Adrenal gland (tissue), 12 donors: ENCODE measurements around the gene DLK2. TPM values are rescaled to one million over a fixed set of nuclear protein-coding genes. Genes with fewer than 3 reads are reported as not detected.
"Not testable (repeated sequence)": the region's sequence is repeated elsewhere in the genome, so short reads cannot be mapped to it uniquely, and the experiment has no call there.

Experiments
- DNase-seq, 7 donors: peaks; one replicate each; pipeline ENCODE4 v3.0.0-alpha.2; 2019 to 2020
- H3K27ac ChIP-seq, 5 donors: fragments of 200-600 bp; sonication (generic) in 4 of 5; 1 replicate in 3 of 5; 2 replicates in 2 of 5; pipeline versions ENCODE4 v1.5.1 to v1.8.0; 2016 to 2020; ENCODE audit warnings: mild to moderate bottlenecking in 1 of 5
- H3K27me3 ChIP-seq: fragments of 200-600 bp; 2 replicates; pipeline ENCODE4 v1.8.0; 2021
- H3K36me3 ChIP-seq, 2 donors: fragments of 200-600 bp; replicated peaks in 1 of 2; 1 replicate in 1 of 2; 2 replicates in 1 of 2; pipeline versions ENCODE4 v1.5.1 to v1.8.0; 2018 to 2022
- H3K4me1 ChIP-seq, 2 donors: fragments of 200-600 bp; replicated peaks in 1 of 2; 1 replicate in 1 of 2; 2 replicates in 1 of 2; pipeline versions ENCODE4 v1.5.1 to v1.8.0; 2018 to 2021
- H3K4me3 ChIP-seq, 4 donors: fragments of 200-600 bp; sonication (generic) in 3 of 4; one replicate each; pipeline ENCODE4 v1.5.1; 2016 to 2018
- H3K9me3 ChIP-seq, 3 donors: fragments of 200-600 bp; sonication (generic) in 1 of 3; replicated peaks in 1 of 3; 1 replicate in 2 of 3; 2 replicates in 1 of 3; pipeline versions ENCODE4 v1.5.1 to v1.8.0; 2016 to 2021
- CTCF ChIP-seq, 6 experiments: fragments of 450-650 bp in 4 of 6; fragments of 200-600 bp in 2 of 6; sonication (generic) in 1 of 6; IDR thresholded peaks; 1 replicate in 5 of 6; 2 replicates in 1 of 6; pipeline versions ENCODE4 v1.5.1 to v1.8.0; 2016 to 2021; ENCODE audit warnings: antibody characterized with exemption in 6 of 6, mild to moderate bottlenecking in 2 of 6, moderate library complexity in 1 of 6
- POLR2A ChIP-seq, 2 donors: fragments of 450-650 bp; IDR thresholded peaks; one replicate each; pipeline ENCODE4 v1.6.1; 2017; ENCODE audit warnings: antibody characterized with exemption in 2 of 2, mild to moderate bottlenecking in 2 of 2, moderate library complexity in 1 of 2
- WGBS, 4 donors: extraction: QIAGEN DNeasy Blood & Tissue Kit in 2 of 4; methylation state at CpG; one replicate each; pipeline versions ENCODE4 v1.1.5 to v1.1.7; 2013 to 2017; 5-methylcytosine and 5-hydroxymethylcytosine counted together
- intact Hi-C, 2 donors: fragments of 100-400 bp; cut with DNase I; formaldehyde crosslinking; loops; one replicate each; pipeline versions ENCODE4 v1.14.1 to v1.15.0; 2022 to 2023
- polyA plus RNA-seq, 3 donors: library from polyadenylated mRNA; stranded (reverse); fragments of 200-250 nt in 2 of 3; fragments of 350-450 nt in 1 of 3; fragmentation: Illumina TruSeq in 1 of 3; extraction: RNeasy Lipid Tissue Mini Kit (QIAGEN cat#74804) in 1 of 3; gene quantifications; one replicate each; pipeline ENCODE4 v1.2.3, GENCODE V29; 2013 to 2014
- total RNA-seq, 9 donors: library from RNA; depleted of rRNA in 4 of 9; stranded (reverse); fragments of >200 nt in 4 of 9; fragments of 120-200 nt in 1 of 9; fragmentation: NEBNext Ultra II Directional in 1 of 9; extraction: Animal tissue kit (Norgen Biotek cat#: 25700) in 1 of 9; gene quantifications; one replicate each; pipeline versions ENCODE4 v1.1.0 to v1.2.4, GENCODE V29; 2013 to 2023
- donor health status: healthy with polysubstance abuse.
- donor health status: Bipolar disorder and iron deficiency.
- donor health status: DM: yes; HTN: yes; CAD: no.
- donor health status: DM: no; HTN: no; CAD: no.
- donor health status: DM: no; HTN: no; CAD: no.
- donor health status: DM: yes; HTN: yes; CAD: no.

The DLK2 gene
- total and polyA plus RNA-seq, 12 donors: 0.14 to 3.9 (median 1.1) TPM; not detected in 4

DNA sequence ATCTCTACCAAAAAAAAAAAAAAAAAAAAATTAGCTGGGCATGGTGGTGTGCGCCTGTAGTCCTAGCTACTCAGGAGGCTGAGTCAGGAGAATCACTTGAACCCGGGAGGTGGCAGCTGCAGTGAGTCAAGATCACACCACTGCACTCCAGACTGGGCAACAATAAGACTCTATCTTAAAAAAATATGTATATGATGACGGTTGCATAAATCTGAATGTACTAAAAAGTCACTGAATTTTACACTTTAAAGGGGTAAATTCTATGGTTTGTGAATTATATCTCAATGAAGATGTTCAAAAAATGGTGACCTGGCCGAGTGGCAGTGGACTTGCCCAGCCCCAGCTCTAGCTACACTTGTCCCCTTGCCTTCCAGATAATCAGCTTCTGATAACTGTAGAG, 38.4 kb downstream of the DLK2 start:
- intact Hi-C loops: no loop called here
- TF ChIP-seq POLR2A (IDR thresholded peaks at IDR 0.05) (no peak), CTCF (IDR thresholded peaks at IDR 0.05) (no peak)
- Histone ChIP-seq H3K36me3 (no peaks in the 10 kb centered on the region), H3K9me3 (no peaks in the 10 kb centered on the region), H3K4me3 (no peak overlapping the region), H3K4me1 (no peaks in the 10 kb centered on the region), H3K27me3 (no peaks in the 10 kb centered on the region), H3K27ac (no peak overlapping the region)
- no peak for DNase-seq
- WGBS, 4 donors: 62 to 89% (median 75%) methylated on average over 4 of the region's 4 CpGs

DNA sequence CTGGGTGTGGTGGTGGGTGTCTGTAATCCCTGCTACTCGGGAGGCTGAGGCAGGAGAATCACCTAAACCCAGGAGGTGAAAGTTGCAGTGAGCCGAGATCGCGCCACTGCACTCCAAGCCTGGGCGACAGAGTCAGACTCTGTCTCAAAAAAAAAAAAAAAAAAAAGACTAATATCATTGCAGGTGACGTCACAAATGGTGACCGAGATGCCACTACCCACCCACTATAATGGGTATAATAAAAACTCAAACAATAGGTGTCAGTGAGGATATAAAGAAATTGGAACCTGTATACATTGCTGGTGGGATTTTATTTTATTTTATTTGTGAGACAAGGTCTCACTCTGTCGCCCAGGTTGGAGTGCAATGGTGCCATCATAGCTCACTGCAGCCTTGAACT, 40.1 kb downstream of the DLK2 start:
- intact Hi-C loops, DNase-seq, H3K9me3 ChIP-seq, H3K4me1 ChIP-seq, H3K27me3 ChIP-seq, H3K36me3 ChIP-seq, H3K27ac ChIP-seq, H3K4me3 ChIP-seq: not testable (repeated sequence)
- 86 to 93% (median 90%) methylated on average over 8 of the region's 8 CpGs for WGBS, 4 donors

DNA sequence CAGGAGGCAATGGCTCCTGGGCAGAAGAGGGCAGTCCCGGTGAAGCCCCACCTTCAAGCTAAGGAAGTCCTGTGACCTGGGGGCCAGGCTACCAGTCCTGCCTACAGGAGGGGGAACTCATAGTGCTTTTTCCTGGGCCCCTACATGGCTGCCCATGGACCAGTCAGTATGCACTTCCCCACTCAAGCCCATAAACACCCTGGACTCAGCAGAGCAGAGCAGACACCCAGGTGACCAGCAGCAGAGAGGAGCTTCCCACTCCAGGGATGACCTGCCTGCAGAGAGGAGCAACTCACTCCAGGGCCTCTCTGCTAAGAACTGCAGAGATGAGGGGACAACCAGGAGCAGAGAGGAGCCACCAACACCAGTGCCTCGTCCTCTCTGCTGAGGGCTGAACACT, 42.3 kb downstream of the DLK2 start:
- H3K36me3 ChIP-seq: no peaks in the 10 kb centered on the region
- no peak for DNase-seq
- H3K27ac ChIP-seq: no peak overlapping the region
- 97 to 100% (median 100%) methylated on average over 1 to 2 of the region's 2 CpGs for WGBS, 4 donors
- no peaks in the 10 kb centered on the region for H3K9me3 ChIP-seq
- intact Hi-C loops: no loop called here
- no peaks in the 10 kb centered on the region for H3K4me1 ChIP-seq
- H3K27me3 ChIP-seq: no peaks in the 10 kb centered on the region
- TF ChIP-seq CTCF (IDR thresholded peaks at IDR 0.05) (no peak), POLR2A (IDR thresholded peaks at IDR 0.05) (no peak)
- H3K4me3 ChIP-seq: no peak overlapping the region

GRCh38 chr6:43412541-43412940, 42.8 kb downstream of the DLK2 start:
- intact Hi-C loops: no loop called here
- H3K4me1 ChIP-seq: no peaks in the 10 kb centered on the region
- no peak for DNase-seq
- no peak overlapping the region for H3K27ac ChIP-seq
- H3K27me3 ChIP-seq: no peaks in the 10 kb centered on the region
- no peaks in the 10 kb centered on the region for H3K9me3 ChIP-seq
- no peak overlapping the region for H3K4me3 ChIP-seq
- WGBS, 4 donors: 40 to 75% (median 66%) methylated on average over 1 to 5 of the region's 5 CpGs
- TF ChIP-seq POLR2A (IDR thresholded peaks at IDR 0.05) (no peak), CTCF (IDR thresholded peaks at IDR 0.05) (no peak)
- no peaks in the 10 kb centered on the region for H3K36me3 ChIP-seq

- intact Hi-C loops, H3K27me3 ChIP-seq, H3K4me3 ChIP-seq, DNase-seq, H3K9me3 ChIP-seq, H3K27ac ChIP-seq, H3K4me1 ChIP-seq, H3K36me3 ChIP-seq: not testable (repeated sequence)
- 75 to 96% (median 87%) methylated on average over 1 of the region's 1 CpG for WGBS, 4 donors
These were observed 44.6 kb downstream of the DLK2 start for GRCh38 chr6:43410776-43411175.
